HepG2 (cell line): ENCODE measurements around the gene SSBP2. TPM values are rescaled to one million over a fixed set of nuclear protein-coding genes. Genes with fewer than 3 reads are reported as not detected.

Experiments used
- ATAC-seq: fragments of 200-7000 bp; cut with Tn5 transposase; 3 replicates; pipeline ENCODE4 v1.9.1; 2020; ENCODE audit warnings: mild to moderate bottlenecking, moderate library complexity
- BruUV-seq: library from RNA; stranded (reverse); fragments of 400-500 nt; replicated peaks from 2 replicates; lab custom pipeline; 2021; lab: Mats Ljungman, UMichigan
- CTCF ChIA-PET: fragments of 300-600 bp; formaldehyde crosslinking; extraction: SDS; loops from one replicate; lab custom pipeline; 2021; ENCODE audit warnings: low total read pairs, inconsistent platforms, low intra/inter-chr PET ratio; lab: Yijun Ruan, JAX
- POLR2A ChIA-PET: fragments of 350-600 bp; sonication (Branson Sonifier 250); formaldehyde crosslinking; loops from one replicate; lab custom pipeline; 2020; ENCODE audit warnings: antibody characterized with exemption, inconsistent platforms; lab: Yijun Ruan, JAX
- DNase-seq: peaks from one replicate; pipeline ENCODE4 v3.0.0-alpha.2; 2015; ENCODE audit warnings: low spot score
- FAIRE-seq: peaks from 3 replicates; lab custom pipeline; 2011; peaks lifted over from hg19 to GRCh38; lab: Jason Lieb, UNC
- H2AFZ ChIP-seq: one replicate; pipeline ENCODE4 v1.6.1; 2011; ENCODE audit warnings: low read length, inconsistent platforms
- H3K27ac ChIP-seq: fragments of 300-600 bp; 3 replicates; pipeline ENCODE4 v1.8.0; 2011; ENCODE audit warnings: mixed run types, mild to moderate bottlenecking, mixed read lengths, low read length, inconsistent platforms; ENCODE audit not compliant: insufficient read depth; ENCODE audit errors: extremely low read length
- H3K27me3 ChIP-seq, 2 experiments: fragments of 200-600 bp in 1 of 2; 2 replicates in 1 of 2; 3 replicates in 1 of 2; pipeline versions ENCODE4 v1.6.0 to v1.8.0; 2011; ENCODE audit warnings: low read length in 2 of 2, mild to moderate bottlenecking in 2 of 2, moderate library complexity in 2 of 2, inconsistent platforms in 1 of 2; ENCODE audit not compliant: insufficient read depth in 2 of 2, control insufficient read depth in 1 of 2
- H3K36me3 ChIP-seq, 2 experiments: fragments of 200-600 bp in 1 of 2; replicated peaks in 1 of 2; 2 replicates in 1 of 2; 3 replicates in 1 of 2; pipeline versions ENCODE4 v1.5.1 to v1.8.0; 2011; ENCODE audit warnings: low read length in 2 of 2, inconsistent platforms in 1 of 2; ENCODE audit not compliant: insufficient read depth in 2 of 2, control insufficient read depth in 1 of 2
- H3K4me1 ChIP-seq: 2 replicates; pipeline ENCODE4 v1.5.1; 2012; ENCODE audit warnings: low read length, inconsistent platforms; ENCODE audit not compliant: insufficient read depth
- H3K4me2 ChIP-seq: 2 replicates; pipeline ENCODE4 v1.6.0; 2011; ENCODE audit warnings: low read depth, low read length, inconsistent platforms
- H3K4me3 ChIP-seq, 3 experiments: fragments of 200-600 bp in 1 of 3; sonication (generic), shearing (Covaris generic) in 1 of 3; replicated peaks in 1 of 3; 2 replicates each; pipeline ENCODE4 v1.5.1; 2011 to 2016; ENCODE audit warnings: low read length in 3 of 3, inconsistent platforms in 2 of 3, low read depth in 2 of 3, mild to moderate bottlenecking in 2 of 3, control low read depth in 1 of 3, mixed read lengths in 1 of 3; ENCODE audit not compliant: insufficient read depth in 1 of 3
- H3K79me2 ChIP-seq: one replicate; pipeline ENCODE4 v1.6.1; 2011; ENCODE audit warnings: low read length, inconsistent platforms; ENCODE audit not compliant: insufficient read depth
- H3K9ac ChIP-seq: 2 replicates; pipeline ENCODE4 v1.6.0; 2011; ENCODE audit warnings: mild to moderate bottlenecking, low read depth, low read length, inconsistent platforms; ENCODE audit not compliant: insufficient read depth
- H3K9me3 ChIP-seq: 2 replicates; pipeline ENCODE4 v1.5.1; 2012; ENCODE audit warnings: mild to moderate bottlenecking, low read length
- H4K20me1 ChIP-seq: 2 replicates; pipeline ENCODE4 v1.6.0; 2011; ENCODE audit warnings: inconsistent platforms, mild to moderate bottlenecking, low read length, moderate library complexity; ENCODE audit not compliant: insufficient read depth
- AFF4 ChIP-seq: sonication (generic); formaldehyde crosslinking; IDR thresholded peaks from 2 replicates; pipeline ENCODE4 v1.4.0; 2020; ENCODE audit warnings: missing genetic modification reagents
- KLF9 ChIP-seq: IDR thresholded peaks from 2 replicates; pipeline ENCODE4 v1.6.1; 2016; ENCODE audit warnings: low read depth
- NFIB ChIP-seq: sonication (generic); formaldehyde crosslinking; IDR thresholded peaks from 2 replicates; pipeline ENCODE4 v1.9.0; 2021; ENCODE audit warnings: missing genetic modification reagents, mild to moderate bottlenecking, borderline replicate concordance
- PLRG1 ChIP-seq: fragments of 450-650 bp; conservative IDR thresholded peaks from 2 replicates; pipeline ENCODE4 v1.6.1; 2016
- SALL1 ChIP-seq: sonication (generic); formaldehyde crosslinking; IDR thresholded peaks from 2 replicates; pipeline ENCODE4 v1.8.0; 2022; ENCODE audit warnings: mild to moderate bottlenecking, missing genetic modification reagents
- ZBTB46 ChIP-seq: sonication (generic); formaldehyde crosslinking; IDR thresholded peaks from 2 replicates; pipeline ENCODE4 v1.4.0; 2020; ENCODE audit warnings: mild to moderate bottlenecking, missing genetic modification reagents, borderline replicate concordance
- ZNF576 ChIP-seq: sonication (generic); formaldehyde crosslinking; IDR thresholded peaks from 2 replicates; pipeline ENCODE4 v1.4.0; 2020; ENCODE audit warnings: mild to moderate bottlenecking, missing genetic modification reagents
- ZNF609 ChIP-seq: sonication (generic); formaldehyde crosslinking; IDR thresholded peaks from 2 replicates; pipeline ENCODE4 v1.4.0; 2020; ENCODE audit warnings: mild to moderate bottlenecking, missing genetic modification reagents, borderline replicate concordance
- ZSCAN5A ChIP-seq: sonication (generic); formaldehyde crosslinking; IDR thresholded peaks from 2 replicates; pipeline ENCODE4 v1.8.0; 2022; ENCODE audit warnings: mild to moderate bottlenecking, missing genetic modification reagents, borderline replicate concordance
- in situ Hi-C: cut with HindIII; loops from 2 replicates; pipeline ENCODE4 v1.10.0; 2017; ENCODE audit warnings: low pct_unique_long_range_greater_than_20kb; ENCODE audit not compliant: extremely low pct_ligation_motif_present
- intact Hi-C: fragments of 100-400 bp; cut with micrococcal nuclease; formaldehyde crosslinking; loops from one replicate; pipeline ENCODE4 v1.10.0; 2022; ENCODE audit not compliant: unreplicated experiment
- polyA plus RNA-seq, 8 experiments: library from polyadenylated mRNA; depleted of rRNA in 3 of 8; stranded (reverse) in 7 of 8; unstranded in 1 of 8; fragments of >200 nt; fragmentation: Illumina TruSeq in 4 of 8; extraction: Trizol in 4 of 8; gene quantifications; 2 replicates each; pipeline versions ENCODE4 v1.2.1 to v1.2.3, GENCODE V29; 2011 to 2016; ENCODE audit warnings: low read depth in 4 of 8, missing spikeins in 1 of 8, mixed read lengths in 1 of 8; ENCODE audit not compliant: insufficient read depth in 1 of 8
- total RNA-seq, 5 experiments: library from RNA; depleted of rRNA; stranded (reverse); fragments of >200 nt; fragmentation: Illumina TruSeq; extraction: Trizol; gene quantifications; 2 replicates each; pipeline ENCODE4 v1.2.3, GENCODE V29; 2016; ENCODE audit warnings: low read depth in 1 of 5

Gene SSBP2
- total and polyA plus RNA-seq, 2 of the 13 experiments (the other 11 are each of a cell fraction or from before 2014, with no cell fraction given): 0.16 TPM; not detected in 1

GRCh38 chr5:81516091-81516490, 234.8 kb downstream of the SSBP2 start (continued):
- TF ChIP-seq NFIB (CRISPR knock-in tag): no peak
- no peak for TF ChIP-seq PLRG1
- TF ChIP-seq KLF9: no peak
- TF ChIP-seq, all 625 proteins: peak for 0

- Histone ChIP-seq H4K20me1 (no peaks in the 10 kb centered on the region), H3K79me2 (no peaks in the 10 kb centered on the region), H3K9me3 (no peaks in the 10 kb centered on the region), H3K4me1 (no peaks in the 10 kb centered on the region), H3K27ac (no peak overlapping the region), H3K4me2 (no peak overlapping the region), H3K27me3 (no peaks in the 10 kb centered on the region), H3K4me3 (no peak overlapping the region), H3K9ac (no peak overlapping the region), H3K36me3 (no peaks in the 10 kb centered on the region), H2AFZ (no peak overlapping the region)
- FAIRE-seq: no peak
- BruUV-seq: no TSS peak
- ChIA-PET POLR2A (no interaction called here), CTCF (no interaction called here)
- intact Hi-C loops (loop anchor here (2.0 kb wide), 1 partner anchor 321 kb away; no protein-coding TSS in a partner anchor), in situ Hi-C loops (loop anchor here (25.0 kb wide), 1 partner anchor 323 kb away; no protein-coding TSS in a partner anchor)
- DNase-seq: no peak
- no peak for ATAC-seq
- TF ChIP-seq ZBTB46 (CRISPR knock-in tag) (no peak), AFF4 (CRISPR knock-in tag) (no peak), ZNF576 (CRISPR knock-in tag) (no peak), ZSCAN5A (no peak), SALL1 (CRISPR knock-in tag) (no peak), ZNF609 (CRISPR knock-in tag) (no peak)
Measured at GRCh38 chr5:81513982-81514381, 236.9 kb downstream of the SSBP2 start.
